ENCODE data around the gene ZIC5.

Gene ZIC5

GRCh38 chr13:99975626-99976025 lies 4.1 kb upstream of the ZIC5 start:
- CTCF ChIA-PET: interaction anchor here (0.7 to 5.4 kb wide), 2 partner anchors 14 to 19 kb away, joined by 3 to 57 read pairs; no protein-coding TSS in a partner anchor
- H3K36me3 ChIP-seq (ENCODE audit: control insufficient read depth in 4 of 4, insufficient read depth in 4 of 4, low read length in 3 of 4): no peaks in the 10 kb centered on the region
- POLR2A ChIA-PET: no interaction called here
- H3K27ac ChIP-seq (ENCODE audit: insufficient read depth in 1 of 2, low read depth in 1 of 2, low read length in 2 of 2, poor library complexity in 1 of 2, severe bottlenecking in 2 of 2): no peak overlapping the region
- peaks cover 39 to 97% (median 62%) of the 10 kb centered on the region in 5 experiments for H3K27me3 ChIP-seq (replicated peaks in 2 of 5; ENCODE audit: control insufficient read depth in 4 of 5, insufficient read depth in 5 of 5, low read length in 4 of 5)
- WGBS (ENCODE audit: insufficient coverage): 21% methylated on average over 19 of the region's 19 CpGs
- peaks cover 0 to 20% (median 10%) of the 10 kb centered on the region in 4 experiments for H3K4me1 ChIP-seq (ENCODE audit: control extremely low read depth in 1 of 4, control insufficient read depth in 4 of 4, insufficient read depth in 4 of 4, low read length in 3 of 4)
- no peak overlapping the region for H3K4me3 ChIP-seq (ENCODE audit: control insufficient read depth in 1 of 7, extremely low read depth in 1 of 7, insufficient read depth in 4 of 7, low read depth in 2 of 7, low read length in 6 of 7)
- peaks cover 0 to 9% (median 2%) of the 10 kb centered on the region in 5 experiments for H3K9me3 ChIP-seq (ENCODE audit: control extremely low read depth in 1 of 5, control insufficient read depth in 4 of 5, insufficient read depth in 2 of 5, low read depth in 1 of 5, low read length in 4 of 5)
- peak in 1 of 3 donors; percentile 9 for DNase-seq

- WGBS (ENCODE audit: insufficient coverage): 5% methylated on average over 29 of the region's 34 CpGs
- ChIA-PET CTCF (interaction anchor here (5.4 kb wide), 1 partner anchor 14 kb away, joined by 57 read pairs; no protein-coding TSS in a partner anchor), POLR2A (no interaction called here)
- peaks cover 0 to 9% (median 2%) of the 10 kb centered on the region in 5 experiments for H3K9me3 ChIP-seq (ENCODE audit: control extremely low read depth in 1 of 5, control insufficient read depth in 4 of 5, insufficient read depth in 2 of 5, low read depth in 1 of 5, low read length in 4 of 5)
- no peak overlapping the region for H3K4me3 ChIP-seq (ENCODE audit: control insufficient read depth in 1 of 7, extremely low read depth in 1 of 7, insufficient read depth in 4 of 7, low read depth in 2 of 7, low read length in 6 of 7)
- H3K36me3 ChIP-seq (ENCODE audit: control insufficient read depth in 4 of 4, insufficient read depth in 4 of 4, low read length in 3 of 4): no peaks in the 10 kb centered on the region
- H3K27ac ChIP-seq (ENCODE audit: insufficient read depth in 1 of 2, low read depth in 1 of 2, low read length in 2 of 2, poor library complexity in 1 of 2, severe bottlenecking in 2 of 2): no peak overlapping the region
- peaks cover 39 to 97% (median 62%) of the 10 kb centered on the region in 5 experiments for H3K27me3 ChIP-seq (replicated peaks in 2 of 5; ENCODE audit: control insufficient read depth in 4 of 5, insufficient read depth in 5 of 5, low read length in 4 of 5)
- peaks cover 0 to 22% (median 9%) of the 10 kb centered on the region in 4 experiments for H3K4me1 ChIP-seq (ENCODE audit: control extremely low read depth in 1 of 4, control insufficient read depth in 4 of 4, insufficient read depth in 4 of 4, low read length in 3 of 4)
- peak in 1 of 3 donors; percentile 11 for DNase-seq
These were observed 3.5 kb upstream of the ZIC5 start for GRCh38 chr13:99974939-99975561.

- peaks cover 0 to 9% (median 2%) of the 10 kb centered on the region in 5 experiments for H3K9me3 ChIP-seq (ENCODE audit: control extremely low read depth in 1 of 5, control insufficient read depth in 4 of 5, insufficient read depth in 2 of 5, low read depth in 1 of 5, low read length in 4 of 5)
- H3K4me1 ChIP-seq (ENCODE audit: control extremely low read depth in 1 of 4, control insufficient read depth in 4 of 4, insufficient read depth in 4 of 4, low read length in 3 of 4): peaks cover 0 to 20% (median 12%) of the 10 kb centered on the region in 4 experiments
- H3K36me3 ChIP-seq (ENCODE audit: control insufficient read depth in 4 of 4, insufficient read depth in 4 of 4, low read length in 3 of 4): no peaks in the 10 kb centered on the region
- no peak overlapping the region for H3K4me3 ChIP-seq (ENCODE audit: control insufficient read depth in 1 of 7, extremely low read depth in 1 of 7, insufficient read depth in 4 of 7, low read depth in 2 of 7, low read length in 6 of 7)
- POLR2A ChIA-PET: interaction anchor here (0.9 kb wide), 1 partner anchor 9 kb away, joined by 3 read pairs; no protein-coding TSS in a partner anchor
- peaks cover 39 to 97% (median 62%) of the 10 kb centered on the region in 5 experiments for H3K27me3 ChIP-seq (replicated peaks in 2 of 5; ENCODE audit: control insufficient read depth in 4 of 5, insufficient read depth in 5 of 5, low read length in 4 of 5)
- CTCF ChIA-PET: interaction anchor here (1.1 to 5.4 kb wide), 3 partner anchors 9 to 22 kb away, joined by 3 to 57 read pairs (median 8); no protein-coding TSS in a partner anchor
- 8% methylated on average over 7 of the region's 18 CpGs for WGBS (ENCODE audit: insufficient coverage)
- H3K27ac ChIP-seq (ENCODE audit: insufficient read depth in 1 of 2, low read depth in 1 of 2, low read length in 2 of 2, poor library complexity in 1 of 2, severe bottlenecking in 2 of 2): no peak overlapping the region
- DNase-seq: peak in 1 of 3 donors; percentile 12
These were observed 2.9 kb upstream of the ZIC5 start for GRCh38 chr13:99974296-99974938.

GRCh38 chr13:99973808-99974185 lies 2.2 kb upstream of the ZIC5 start:
- peak in 1 of 3 donors; percentile 20 for DNase-seq
- ChIA-PET POLR2A (interaction anchor here (0.9 kb wide), 1 partner anchor 9 kb away, joined by 3 read pairs; no protein-coding TSS in a partner anchor), CTCF (interaction anchor here (1.1 to 5.4 kb wide), 3 partner anchors 9 to 23 kb away, joined by 3 to 57 read pairs (median 8); no protein-coding TSS in a partner anchor)
- Histone ChIP-seq H3K36me3 (ENCODE audit: control insufficient read depth in 4 of 4, insufficient read depth in 4 of 4, low read length in 3 of 4) (no peaks in the 10 kb centered on the region), H3K27ac (ENCODE audit: insufficient read depth in 1 of 2, low read depth in 1 of 2, low read length in 2 of 2, poor library complexity in 1 of 2, severe bottlenecking in 2 of 2) (no peak overlapping the region), H3K4me1 (ENCODE audit: control extremely low read depth in 1 of 4, control insufficient read depth in 4 of 4, insufficient read depth in 4 of 4, low read length in 3 of 4) (peaks cover 0 to 26% (median 13%) of the 10 kb centered on the region in 4 experiments), H3K27me3 (replicated peaks in 2 of 5; ENCODE audit: control insufficient read depth in 4 of 5, insufficient read depth in 5 of 5, low read length in 4 of 5) (peaks cover 36 to 97% (median 69%) of the 10 kb centered on the region in 5 experiments), H3K9me3 (ENCODE audit: control extremely low read depth in 1 of 5, control insufficient read depth in 4 of 5, insufficient read depth in 2 of 5, low read depth in 1 of 5, low read length in 4 of 5) (peaks cover 0 to 9% (median 2%) of the 10 kb centered on the region in 5 experiments), H3K4me3 (ENCODE audit: control insufficient read depth in 1 of 7, extremely low read depth in 1 of 7, insufficient read depth in 4 of 7, low read depth in 2 of 7, low read length in 6 of 7) (no peak overlapping the region)
- WGBS (ENCODE audit: insufficient coverage): no CpG with 5 or more reads among the region's 6 CpGs

GRCh38 chr13:99973163-99973807 lies 1.7 kb upstream of the ZIC5 start:
- POLR2A ChIA-PET: interaction anchor here (0.9 kb wide), 1 partner anchor 10 kb away, joined by 3 read pairs; no protein-coding TSS in a partner anchor
- WGBS (ENCODE audit: insufficient coverage): 7% methylated on average over 3 of the region's 11 CpGs
- peaks cover 32 to 97% (median 64%) of the 10 kb centered on the region in 5 experiments for H3K27me3 ChIP-seq (replicated peaks in 2 of 5; ENCODE audit: control insufficient read depth in 4 of 5, insufficient read depth in 5 of 5, low read length in 4 of 5)
- peaks cover 0 to 9% (median 2%) of the 10 kb centered on the region in 5 experiments for H3K9me3 ChIP-seq (ENCODE audit: control extremely low read depth in 1 of 5, control insufficient read depth in 4 of 5, insufficient read depth in 2 of 5, low read depth in 1 of 5, low read length in 4 of 5)
- peak in 1 of 3 donors; percentile 28 for DNase-seq
- H3K36me3 ChIP-seq (ENCODE audit: control insufficient read depth in 4 of 4, insufficient read depth in 4 of 4, low read length in 3 of 4): no peaks in the 10 kb centered on the region
- CTCF ChIA-PET: interaction anchor here (1.1 to 5.4 kb wide), 3 partner anchors 10 to 23 kb away, joined by 3 to 57 read pairs (median 8); no protein-coding TSS in a partner anchor
- no peak overlapping the region for H3K27ac ChIP-seq (ENCODE audit: insufficient read depth in 1 of 2, low read depth in 1 of 2, low read length in 2 of 2, poor library complexity in 1 of 2, severe bottlenecking in 2 of 2)
- H3K4me1 ChIP-seq (ENCODE audit: control extremely low read depth in 1 of 4, control insufficient read depth in 4 of 4, insufficient read depth in 4 of 4, low read length in 3 of 4): peaks cover 0 to 29% (median 13%) of the 10 kb centered on the region in 4 experiments
- no peak overlapping the region for H3K4me3 ChIP-seq (ENCODE audit: control insufficient read depth in 1 of 7, extremely low read depth in 1 of 7, insufficient read depth in 4 of 7, low read depth in 2 of 7, low read length in 6 of 7)

- Histone ChIP-seq H3K4me1 (ENCODE audit: control extremely low read depth in 1 of 4, control insufficient read depth in 4 of 4, insufficient read depth in 4 of 4, low read length in 3 of 4) (peaks cover 0 to 29% (median 12%) of the 10 kb centered on the region in 4 experiments), H3K27ac (ENCODE audit: insufficient read depth in 1 of 2, low read depth in 1 of 2, low read length in 2 of 2, poor library complexity in 1 of 2, severe bottlenecking in 2 of 2) (no peak overlapping the region), H3K4me3 (ENCODE audit: control insufficient read depth in 1 of 7, extremely low read depth in 1 of 7, insufficient read depth in 4 of 7, low read depth in 2 of 7, low read length in 6 of 7) (no peak overlapping the region), H3K27me3 (replicated peaks in 2 of 5; ENCODE audit: control insufficient read depth in 4 of 5, insufficient read depth in 5 of 5, low read length in 4 of 5) (peaks cover 38 to 97% (median 63%) of the 10 kb centered on the region in 5 experiments), H3K9me3 (ENCODE audit: control extremely low read depth in 1 of 5, control insufficient read depth in 4 of 5, insufficient read depth in 2 of 5, low read depth in 1 of 5, low read length in 4 of 5) (peaks cover 0 to 9% (median 2%) of the 10 kb centered on the region in 5 experiments), H3K36me3 (ENCODE audit: control insufficient read depth in 4 of 4, insufficient read depth in 4 of 4, low read length in 3 of 4) (no peaks in the 10 kb centered on the region)
- DNase-seq: peak in 1 of 3 donors; percentile 17
- CTCF ChIA-PET: no interaction called here
- POLR2A ChIA-PET: no interaction called here
- WGBS (ENCODE audit: insufficient coverage): 14% methylated on average over 12 of the region's 18 CpGs
These were observed 694 bp upstream of the ZIC5 start for GRCh38 chr13:99972190-99972731.
